GM23338 (cell line): ENCODE results near the gene EYA4.

Source experiments
- CREB1 ChIP-seq: fragments of 250-450 bp; sonication (Bioruptor Pico); IDR thresholded peaks from 2 replicates; pipeline ENCODE4 v1.5.0; 2020; ENCODE audit warnings: low read depth, mild to moderate bottlenecking, moderate library complexity
- ETS1 ChIP-seq: IDR thresholded peaks from 2 replicates; pipeline ENCODE4 v1.6.1; 2016; ENCODE audit warnings: antibody characterized with exemption
- EZH2 ChIP-seq: fragments of 200-600 bp; sonication (generic); IDR thresholded peaks from one replicate; pipeline ENCODE4 v1.8.0; 2017; ENCODE audit warnings: antibody characterized with exemption, mild to moderate bottlenecking, low read depth; ENCODE audit not compliant: unreplicated experiment
- EZH2phosphoT487 ChIP-seq: fragments of 200-600 bp; sonication (generic); IDR thresholded peaks from one replicate; pipeline ENCODE4 v1.8.1; 2018; ENCODE audit warnings: antibody characterized with exemption; ENCODE audit not compliant: unreplicated experiment
- JUNB ChIP-seq: IDR thresholded peaks from one replicate; pipeline ENCODE4 v1.6.1; 2016; ENCODE audit warnings: antibody characterized with exemption; ENCODE audit not compliant: unreplicated experiment
- NANOG ChIP-seq: IDR thresholded peaks from 2 replicates; pipeline ENCODE4 v1.6.1; 2016; ENCODE audit warnings: antibody characterized with exemption, borderline replicate concordance
- POLR2AphosphoS5 ChIP-seq: IDR thresholded peaks from 2 replicates; pipeline ENCODE4 v1.6.1; 2016; ENCODE audit warnings: antibody characterized with exemption, low read depth
- REST ChIP-seq: IDR thresholded peaks from one replicate; pipeline ENCODE4 v1.6.1; 2018; ENCODE audit warnings: antibody characterized with exemption; ENCODE audit not compliant: unreplicated experiment
- ZNF114 ChIP-seq: fragments of 250-450 bp; sonication (Bioruptor Pico); IDR thresholded peaks from 2 replicates; pipeline ENCODE4 v1.5.0; 2020; ENCODE audit warnings: mild to moderate bottlenecking, moderate library complexity
- ZNF331 ChIP-seq: fragments of 250-450 bp; sonication (Bioruptor Pico); IDR thresholded peaks from 2 replicates; pipeline ENCODE4 v1.5.0; 2020; ENCODE audit warnings: low read depth, mild to moderate bottlenecking, moderate library complexity
- TF ChIP-seq, protein P1 (sequence below), 2 experiments: fragments of 200-600 bp in 1 of 2; sonication (generic) in 1 of 2; conservative IDR thresholded peaks; 2 replicates each; pipeline versions ENCODE4 v1.5.1 to v1.6.1; 2016 to 2017; ENCODE audit warnings: antibody characterized with exemption in 2 of 2, low read depth in 2 of 2, mild to moderate bottlenecking in 2 of 2, moderate library complexity in 1 of 2
- TF ChIP-seq, protein P2 (sequence below): fragments of 250-450 bp; sonication (Bioruptor Pico); IDR thresholded peaks from 2 replicates; pipeline ENCODE4 v1.5.0; 2020; ENCODE audit warnings: mild to moderate bottlenecking, moderate library complexity

DNA sequence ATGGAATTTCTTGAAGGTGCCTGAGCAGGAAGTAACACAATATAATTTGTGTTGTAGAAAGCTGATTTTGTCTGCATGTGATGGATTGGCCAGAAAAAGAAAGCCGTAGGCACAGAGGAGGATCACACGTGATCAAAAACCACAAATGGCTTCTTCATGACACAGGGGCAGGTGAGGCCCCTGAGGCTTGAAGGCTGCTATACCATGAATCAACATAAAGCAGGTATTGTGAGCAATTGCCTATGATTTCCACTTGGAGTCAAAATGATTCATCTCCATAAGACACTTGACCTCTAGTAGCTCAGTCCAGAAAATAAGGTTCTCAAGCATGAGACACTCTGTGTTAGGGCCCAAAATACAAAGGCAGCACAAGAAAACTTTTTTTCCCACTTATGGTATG, 42.4 kb upstream of the EYA4 start:
- TF ChIP-seq, protein P1, sequence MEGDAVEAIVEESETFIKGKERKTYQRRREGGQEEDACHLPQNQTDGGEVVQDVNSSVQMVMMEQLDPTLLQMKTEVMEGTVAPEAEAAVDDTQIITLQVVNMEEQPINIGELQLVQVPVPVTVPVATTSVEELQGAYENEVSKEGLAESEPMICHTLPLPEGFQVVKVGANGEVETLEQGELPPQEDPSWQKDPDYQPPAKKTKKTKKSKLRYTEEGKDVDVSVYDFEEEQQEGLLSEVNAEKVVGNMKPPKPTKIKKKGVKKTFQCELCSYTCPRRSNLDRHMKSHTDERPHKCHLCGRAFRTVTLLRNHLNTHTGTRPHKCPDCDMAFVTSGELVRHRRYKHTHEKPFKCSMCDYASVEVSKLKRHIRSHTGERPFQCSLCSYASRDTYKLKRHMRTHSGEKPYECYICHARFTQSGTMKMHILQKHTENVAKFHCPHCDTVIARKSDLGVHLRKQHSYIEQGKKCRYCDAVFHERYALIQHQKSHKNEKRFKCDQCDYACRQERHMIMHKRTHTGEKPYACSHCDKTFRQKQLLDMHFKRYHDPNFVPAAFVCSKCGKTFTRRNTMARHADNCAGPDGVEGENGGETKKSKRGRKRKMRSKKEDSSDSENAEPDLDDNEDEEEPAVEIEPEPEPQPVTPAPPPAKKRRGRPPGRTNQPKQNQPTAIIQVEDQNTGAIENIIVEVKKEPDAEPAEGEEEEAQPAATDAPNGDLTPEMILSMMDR (conservative IDR thresholded peaks at IDR 0.05; ENCODE audit: low read depth in 2 of 2): no peak
- TF ChIP-seq EZH2: no peak
- no peak for TF ChIP-seq CREB1 (CRISPR knock-in tag)
- no peak for TF ChIP-seq REST
- TF ChIP-seq POLR2AphosphoS5: no peak
- TF ChIP-seq ETS1: no peak
- no peak for TF ChIP-seq EZH2phosphoT487
- no peak for TF ChIP-seq ZNF331 (CRISPR knock-in tag)
- no peak for TF ChIP-seq JUNB
- TF ChIP-seq, protein P2, sequence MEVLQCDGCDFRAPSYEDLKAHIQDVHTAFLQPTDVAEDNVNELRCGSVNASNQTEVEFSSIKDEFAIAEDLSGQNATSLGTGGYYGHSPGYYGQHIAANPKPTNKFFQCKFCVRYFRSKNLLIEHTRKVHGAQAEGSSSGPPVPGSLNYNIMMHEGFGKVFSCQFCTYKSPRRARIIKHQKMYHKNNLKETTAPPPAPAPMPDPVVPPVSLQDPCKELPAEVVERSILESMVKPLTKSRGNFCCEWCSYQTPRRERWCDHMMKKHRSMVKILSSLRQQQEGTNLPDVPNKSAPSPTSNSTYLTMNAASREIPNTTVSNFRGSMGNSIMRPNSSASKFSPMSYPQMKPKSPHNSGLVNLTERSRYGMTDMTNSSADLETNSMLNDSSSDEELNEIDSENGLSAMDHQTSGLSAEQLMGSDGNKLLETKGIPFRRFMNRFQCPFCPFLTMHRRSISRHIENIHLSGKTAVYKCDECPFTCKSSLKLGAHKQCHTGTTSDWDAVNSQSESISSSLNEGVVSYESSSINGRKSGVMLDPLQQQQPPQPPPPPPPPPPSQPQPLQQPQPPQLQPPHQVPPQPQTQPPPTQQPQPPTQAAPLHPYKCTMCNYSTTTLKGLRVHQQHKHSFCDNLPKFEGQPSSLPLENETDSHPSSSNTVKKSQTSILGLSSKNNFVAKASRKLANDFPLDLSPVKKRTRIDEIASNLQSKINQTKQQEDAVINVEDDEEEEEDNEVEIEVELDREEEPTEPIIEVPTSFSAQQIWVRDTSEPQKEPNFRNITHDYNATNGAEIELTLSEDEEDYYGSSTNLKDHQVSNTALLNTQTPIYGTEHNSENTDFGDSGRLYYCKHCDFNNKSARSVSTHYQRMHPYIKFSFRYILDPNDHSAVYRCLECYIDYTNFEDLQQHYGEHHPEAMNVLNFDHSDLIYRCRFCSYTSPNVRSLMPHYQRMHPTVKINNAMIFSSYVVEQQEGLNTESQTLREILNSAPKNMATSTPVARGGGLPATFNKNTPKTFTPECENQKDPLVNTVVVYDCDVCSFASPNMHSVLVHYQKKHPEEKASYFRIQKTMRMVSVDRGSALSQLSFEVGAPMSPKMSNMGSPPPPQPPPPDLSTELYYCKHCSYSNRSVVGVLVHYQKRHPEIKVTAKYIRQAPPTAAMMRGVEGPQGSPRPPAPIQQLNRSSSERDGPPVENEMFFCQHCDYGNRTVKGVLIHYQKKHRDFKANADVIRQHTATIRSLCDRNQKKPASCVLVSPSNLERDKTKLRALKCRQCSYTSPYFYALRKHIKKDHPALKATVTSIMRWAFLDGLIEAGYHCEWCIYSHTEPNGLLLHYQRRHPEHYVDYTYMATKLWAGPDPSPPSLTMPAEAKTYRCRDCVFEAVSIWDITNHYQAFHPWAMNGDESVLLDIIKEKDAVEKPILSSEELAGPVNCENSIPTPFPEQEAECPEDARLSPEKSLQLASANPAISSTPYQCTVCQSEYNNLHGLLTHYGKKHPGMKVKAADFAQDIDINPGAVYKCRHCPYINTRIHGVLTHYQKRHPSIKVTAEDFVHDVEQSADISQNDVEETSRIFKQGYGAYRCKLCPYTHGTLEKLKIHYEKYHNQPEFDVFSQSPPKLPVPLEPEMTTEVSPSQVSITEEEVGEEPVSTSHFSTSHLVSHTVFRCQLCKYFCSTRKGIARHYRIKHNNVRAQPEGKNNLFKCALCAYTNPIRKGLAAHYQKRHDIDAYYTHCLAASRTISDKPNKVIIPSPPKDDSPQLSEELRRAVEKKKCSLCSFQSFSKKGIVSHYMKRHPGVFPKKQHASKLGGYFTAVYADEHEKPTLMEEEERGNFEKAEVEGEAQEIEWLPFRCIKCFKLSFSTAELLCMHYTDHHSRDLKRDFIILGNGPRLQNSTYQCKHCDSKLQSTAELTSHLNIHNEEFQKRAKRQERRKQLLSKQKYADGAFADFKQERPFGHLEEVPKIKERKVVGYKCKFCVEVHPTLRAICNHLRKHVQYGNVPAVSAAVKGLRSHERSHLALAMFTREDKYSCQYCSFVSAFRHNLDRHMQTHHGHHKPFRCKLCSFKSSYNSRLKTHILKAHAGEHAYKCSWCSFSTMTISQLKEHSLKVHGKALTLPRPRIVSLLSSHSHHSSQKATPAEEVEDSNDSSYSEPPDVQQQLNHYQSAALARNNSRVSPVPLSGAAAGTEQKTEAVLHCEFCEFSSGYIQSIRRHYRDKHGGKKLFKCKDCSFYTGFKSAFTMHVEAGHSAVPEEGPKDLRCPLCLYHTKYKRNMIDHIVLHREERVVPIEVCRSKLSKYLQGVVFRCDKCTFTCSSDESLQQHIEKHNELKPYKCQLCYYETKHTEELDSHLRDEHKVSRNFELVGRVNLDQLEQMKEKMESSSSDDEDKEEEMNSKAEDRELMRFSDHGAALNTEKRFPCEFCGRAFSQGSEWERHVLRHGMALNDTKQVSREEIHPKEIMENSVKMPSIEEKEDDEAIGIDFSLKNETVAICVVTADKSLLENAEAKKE (CRISPR knock-in tag): no peak
- TF ChIP-seq ZNF114 (CRISPR knock-in tag): no peak
- TF ChIP-seq NANOG: no peak
